Epithelial cell of prostate (primary cell): ENCODE data around the gene CADM1.
A peak's percentile ranks its signal among the peaks of the same experiment; 100 is the strongest.

Source experiments
- DNase-seq: peaks from one replicate; pipeline ENCODE4 v3.0.0-alpha.2; 2011; ENCODE audit warnings: low read depth, low spot score
- H3K27ac ChIP-seq: fragments of 450-650 bp; 2 replicates; pipeline ENCODE4 v1.5.1; 2017; ENCODE audit warnings: mild to moderate bottlenecking

Gene CADM1

DNA sequence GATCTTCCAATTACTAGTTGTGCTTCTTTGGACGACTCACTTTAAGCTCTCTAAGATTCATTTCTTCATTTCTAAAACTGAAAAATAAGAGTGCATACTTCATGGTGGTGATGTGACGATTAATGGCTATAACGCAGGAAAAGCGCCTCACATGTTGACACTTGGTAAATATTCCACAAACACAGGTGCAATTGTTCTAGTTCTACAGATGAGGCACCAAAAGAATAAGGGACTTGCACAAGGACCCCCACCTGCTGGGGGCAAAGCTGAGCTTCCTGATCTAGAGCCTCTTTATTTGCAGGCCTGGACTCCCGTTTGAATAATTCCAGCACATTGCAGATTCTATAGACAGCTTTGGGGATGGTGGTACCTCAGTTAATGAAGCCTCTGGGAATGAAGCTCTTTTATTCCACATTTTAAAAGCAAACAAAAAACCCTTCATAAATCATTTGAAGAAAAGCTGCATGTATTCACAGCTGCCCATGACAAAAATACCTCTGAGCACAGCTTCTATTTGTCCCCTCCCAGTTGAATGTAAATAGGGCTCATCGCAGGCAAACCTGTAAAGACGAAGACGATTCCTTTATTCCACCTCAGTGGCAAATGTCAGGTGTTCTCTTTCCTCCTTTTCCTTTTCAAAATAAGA is 14.9 kb upstream of the CADM1 start:
- H3K27ac ChIP-seq, result no peak overlapping the region
- no peak for DNase-seq

DNA sequence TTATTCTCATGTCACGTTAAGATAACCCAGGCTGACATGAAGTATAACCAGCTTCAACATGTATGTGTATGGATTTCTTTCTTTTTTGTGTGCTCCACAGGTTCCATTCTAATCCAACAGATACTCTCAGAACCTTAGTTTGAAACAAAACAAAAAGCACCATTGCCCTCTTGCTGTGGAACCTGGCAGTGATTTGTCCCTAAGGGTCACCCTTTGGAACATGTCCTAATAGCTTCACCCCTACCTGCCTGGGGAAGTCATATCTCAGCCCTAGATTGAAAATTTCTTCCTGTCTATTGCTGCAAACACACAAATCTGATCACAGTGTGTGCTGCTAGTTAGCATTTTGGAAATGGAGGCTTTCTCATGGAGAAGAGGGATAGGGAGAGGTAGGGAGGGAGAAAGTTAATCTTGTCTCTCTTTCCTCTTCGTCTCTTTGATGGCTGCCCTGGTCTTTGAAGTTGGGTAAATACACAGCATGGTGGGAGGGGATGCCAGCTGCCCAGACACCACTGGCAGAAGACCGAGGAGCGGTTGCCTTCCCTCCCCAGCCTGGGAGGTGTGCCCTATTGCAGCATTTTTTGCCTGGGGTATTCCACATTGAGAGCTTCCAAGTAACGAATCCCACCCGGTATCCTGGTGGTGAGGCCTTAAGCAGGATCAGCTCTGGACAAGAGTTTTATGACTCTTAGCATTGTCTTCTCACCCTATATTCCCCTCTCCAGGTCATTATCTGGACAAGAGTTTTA is 11.6 kb upstream of the CADM1 start:
- no peak overlapping the region for H3K27ac ChIP-seq
- DNase-seq, result no peak

DNA sequence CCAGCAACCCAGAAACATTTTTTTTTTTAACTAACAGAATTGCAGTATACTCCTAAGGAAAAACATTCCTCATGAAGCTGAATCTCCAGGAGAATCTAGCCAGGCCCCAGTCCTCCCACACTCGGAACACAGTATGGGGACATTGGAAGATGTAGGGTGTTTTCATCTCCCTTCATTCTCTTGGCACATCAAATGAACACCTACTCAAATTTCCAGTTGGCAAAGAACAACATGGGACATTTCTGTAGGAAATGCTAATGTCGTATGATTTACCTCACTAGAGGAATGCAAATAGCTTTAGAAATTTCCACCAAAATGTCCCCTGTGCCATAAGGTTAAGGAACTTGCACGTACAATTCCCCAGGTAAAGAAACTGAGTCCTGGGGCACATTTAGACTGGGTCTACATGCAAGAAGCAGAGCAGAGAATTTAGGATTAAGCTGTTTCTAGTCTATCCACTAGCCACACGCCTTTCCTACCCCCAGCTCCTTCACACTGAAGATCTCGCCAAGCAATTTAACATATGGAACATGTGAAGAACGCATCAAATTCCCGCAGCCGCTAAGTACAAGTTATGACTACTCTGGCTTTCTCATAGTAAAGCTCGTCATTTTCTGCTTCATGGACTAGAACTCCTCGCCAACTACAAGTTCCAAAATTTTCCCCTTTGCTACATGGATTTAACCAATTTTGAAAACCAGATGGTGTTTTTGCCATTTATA is 2.9 kb upstream of the CADM1 start:
- no peak overlapping the region for H3K27ac ChIP-seq
- DNase-seq, result no peak

DNA sequence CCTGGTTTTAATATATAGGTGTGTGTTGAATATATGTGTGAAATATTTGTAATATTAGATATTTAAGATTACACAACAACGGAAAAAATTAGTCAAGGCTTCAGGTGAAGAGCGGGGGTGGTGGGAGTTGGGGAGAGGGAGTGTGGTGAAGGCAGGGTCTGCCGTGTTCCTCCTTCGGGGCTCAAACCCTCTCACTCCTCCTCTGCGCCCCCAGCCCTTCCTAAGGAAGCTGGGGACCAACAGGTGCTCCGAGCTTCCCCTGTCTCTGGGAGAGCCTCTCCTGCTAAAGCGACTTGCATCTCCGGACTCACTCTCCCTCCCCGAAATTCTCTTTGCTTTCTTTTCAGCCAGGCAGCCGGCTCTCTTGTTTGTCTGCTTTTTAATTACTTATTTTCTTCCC is 960 bp upstream of the CADM1 start:
- no peak for DNase-seq
- peak overlapping the region; percentile 55 for H3K27ac ChIP-seq

DNA sequence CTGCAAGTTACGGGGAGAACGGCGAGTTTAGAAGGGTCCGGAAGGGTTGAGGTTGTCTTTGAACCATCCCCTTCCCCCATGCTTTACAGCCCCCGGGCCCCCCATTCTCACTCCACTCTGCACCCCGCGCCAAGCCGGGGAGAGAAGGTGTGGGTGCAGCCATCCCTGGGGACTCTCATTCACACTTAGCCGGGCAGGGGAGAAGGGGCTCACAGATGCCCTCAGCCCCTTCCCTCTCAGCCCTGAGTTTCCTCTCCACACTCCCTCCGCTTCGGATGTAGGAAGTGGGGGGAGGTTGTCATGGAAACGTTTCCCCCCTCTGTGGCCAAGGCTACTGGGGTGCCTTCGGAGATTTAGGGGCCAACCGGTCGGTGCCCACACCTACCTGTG is 334 bp downstream of the CADM1 start:
- DNase-seq, result no peak
- H3K27ac ChIP-seq, result peak overlapping the region; percentile 55

DNA sequence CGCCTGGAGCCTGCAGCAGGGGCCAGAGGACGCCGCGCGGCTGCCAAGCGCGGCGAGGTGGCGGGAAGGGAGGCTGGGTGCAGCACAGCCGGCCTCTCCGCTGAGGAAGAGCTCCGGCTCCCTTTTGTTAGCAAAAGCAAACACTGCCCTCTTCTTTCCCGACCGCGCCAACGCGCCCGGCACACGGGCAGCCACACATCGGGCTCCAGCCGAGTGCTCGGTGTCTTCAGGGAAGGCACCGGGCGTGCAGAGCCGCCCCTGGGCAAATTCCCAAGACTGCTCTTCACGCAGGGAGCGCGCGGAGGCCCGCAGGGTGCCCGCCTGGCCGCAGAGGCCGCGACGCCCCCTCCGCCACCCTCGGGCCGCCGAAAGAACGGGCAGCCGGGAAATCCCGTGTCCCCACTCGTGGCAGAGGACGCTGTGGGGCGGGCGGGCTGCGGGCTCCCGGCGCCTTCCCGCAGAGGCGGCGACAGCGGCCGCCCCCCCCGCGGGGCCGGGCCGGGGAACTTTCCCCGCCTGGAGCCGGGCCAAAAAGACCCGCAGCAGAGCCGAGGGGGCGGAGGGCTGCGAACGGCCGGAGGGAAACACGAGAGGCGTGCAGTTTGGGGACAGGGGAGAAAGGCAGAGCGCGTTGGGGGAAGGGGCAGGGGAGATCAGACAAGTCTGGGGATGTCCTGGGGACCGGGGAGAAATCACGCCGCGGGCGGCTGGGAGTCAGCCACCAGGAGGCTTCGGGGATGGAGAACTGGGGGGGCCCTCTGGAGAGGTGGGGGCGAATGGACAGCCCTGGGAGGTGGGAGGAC is 931 bp downstream of the CADM1 start:
- DNase-seq, result no peak
- no peak overlapping the region for H3K27ac ChIP-seq

DNA sequence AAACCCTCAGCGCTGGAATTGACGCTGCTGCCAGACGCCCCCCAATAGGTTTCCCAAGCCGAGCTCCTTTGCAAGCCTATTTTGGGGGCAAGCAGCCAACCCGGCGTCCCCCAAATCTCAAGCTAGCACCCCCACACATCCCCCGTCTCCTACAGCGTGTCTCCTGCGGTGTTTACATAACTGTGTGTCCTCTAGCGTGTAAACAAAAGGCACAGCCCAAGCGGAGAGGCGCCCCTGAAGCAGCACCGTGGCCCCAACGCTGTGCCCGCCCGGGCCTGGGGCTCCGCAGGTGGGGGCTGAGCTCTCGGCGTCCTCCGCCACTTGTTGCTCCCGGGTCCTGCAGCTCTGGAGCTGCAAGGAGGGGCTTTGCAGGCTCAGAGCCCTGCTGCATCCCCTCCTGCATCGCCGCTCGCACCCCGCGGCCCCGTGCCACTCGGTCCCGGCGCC is 1.6 kb downstream of the CADM1 start:
- no peak for DNase-seq
- no peak overlapping the region for H3K27ac ChIP-seq

DNA sequence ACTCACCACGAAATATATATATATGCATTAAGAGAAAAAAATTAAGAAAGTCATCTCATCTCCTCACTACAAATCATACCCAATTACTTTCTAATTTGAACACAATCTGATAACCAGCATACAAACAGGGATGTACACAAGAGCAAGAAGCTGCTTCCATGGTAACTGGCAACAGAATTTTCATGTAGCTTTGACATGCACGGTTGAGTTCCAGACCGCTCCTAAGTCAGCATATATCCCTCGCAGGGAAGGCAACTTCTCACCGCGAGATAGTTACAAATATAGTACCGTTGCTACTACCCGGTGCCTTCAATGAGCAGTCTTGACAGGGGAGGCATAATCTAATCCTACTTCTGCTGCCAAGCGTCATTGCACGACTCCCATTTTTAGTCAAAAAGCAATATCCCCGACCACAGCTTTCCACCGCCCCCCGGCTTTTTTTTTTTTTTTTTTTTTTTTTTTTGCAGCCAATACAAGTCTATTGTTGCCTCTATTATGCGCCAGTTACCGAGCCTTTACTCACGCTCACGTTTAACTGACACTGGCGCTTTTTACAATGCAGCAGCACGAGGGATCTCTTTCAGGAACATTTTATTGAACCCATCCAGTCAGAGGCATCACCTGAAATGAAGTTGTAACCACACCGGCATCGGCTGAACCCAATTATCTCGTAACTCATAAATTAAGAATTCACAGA is 2.2 kb downstream of the CADM1 start:
- no peak for DNase-seq

DNA sequence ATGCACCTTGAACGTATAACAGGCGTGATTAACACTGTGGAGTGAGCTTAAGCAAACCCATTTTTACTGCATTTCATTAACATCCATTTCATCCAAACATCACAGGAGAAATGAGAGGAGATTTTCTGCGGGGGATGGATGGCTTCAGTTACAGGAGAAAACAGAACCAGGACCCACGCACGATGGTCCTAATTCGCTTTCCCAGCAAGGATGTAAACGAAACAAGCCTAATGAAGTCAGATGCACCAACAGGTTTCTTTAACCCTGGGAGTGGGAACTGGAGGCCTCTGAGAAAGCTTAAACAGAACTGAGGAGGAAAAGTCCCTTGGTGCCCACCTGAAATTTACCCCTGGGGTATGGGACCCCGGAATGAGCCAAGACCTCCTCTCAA is 2.7 kb downstream of the CADM1 start:
- DNase-seq, result no peak
- no peak overlapping the region for H3K27ac ChIP-seq

More for the DNA sequence above, 2.2 kb downstream of the CADM1 start:
- no peak overlapping the region for H3K27ac ChIP-seq

DNA sequence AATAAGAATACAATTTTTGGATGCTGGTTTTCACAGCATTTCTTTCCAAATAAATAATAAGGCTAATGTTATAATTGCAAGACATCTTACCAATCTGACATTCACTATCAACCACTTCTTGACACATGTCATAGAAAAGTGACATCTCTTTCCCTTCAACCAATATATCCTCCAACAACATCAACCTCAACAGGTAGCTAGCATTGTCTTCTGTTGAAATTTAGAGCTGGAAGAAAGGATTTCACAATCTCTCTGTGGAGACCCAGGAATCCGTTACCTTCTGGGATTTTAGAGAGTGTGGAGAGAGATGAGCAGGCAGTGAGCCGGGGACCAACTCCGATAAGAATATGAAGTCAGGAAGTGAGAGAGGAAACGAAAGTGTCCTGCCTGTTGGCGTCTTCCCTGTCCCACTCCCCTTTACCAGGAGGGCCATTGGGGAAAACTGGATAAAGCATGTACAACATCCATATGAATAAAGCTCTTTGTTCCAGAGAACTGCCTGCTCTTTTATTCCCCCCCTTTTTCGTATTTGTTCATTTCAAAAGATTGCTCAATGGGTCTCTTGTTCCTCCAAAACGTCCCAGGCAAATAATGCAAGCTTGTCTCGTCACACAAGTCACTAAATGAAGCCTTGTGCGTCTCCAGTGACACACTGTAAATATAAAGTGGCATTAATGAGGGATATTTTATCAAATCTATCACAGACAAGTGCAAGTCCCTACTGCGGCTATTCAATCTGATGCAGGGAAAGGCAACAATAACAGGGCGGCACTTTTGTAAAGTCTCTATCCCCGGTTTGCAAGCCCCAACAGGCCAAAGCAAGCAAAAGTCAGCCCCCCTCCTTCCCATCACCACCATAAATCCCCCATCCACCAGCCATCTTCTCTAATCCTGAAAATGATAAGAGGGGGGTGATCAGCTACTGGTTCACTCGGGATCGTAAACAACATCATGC is 3.4 kb downstream of the CADM1 start:
- DNase-seq, result no peak
- H3K27ac ChIP-seq, result no peak overlapping the region

DNA sequence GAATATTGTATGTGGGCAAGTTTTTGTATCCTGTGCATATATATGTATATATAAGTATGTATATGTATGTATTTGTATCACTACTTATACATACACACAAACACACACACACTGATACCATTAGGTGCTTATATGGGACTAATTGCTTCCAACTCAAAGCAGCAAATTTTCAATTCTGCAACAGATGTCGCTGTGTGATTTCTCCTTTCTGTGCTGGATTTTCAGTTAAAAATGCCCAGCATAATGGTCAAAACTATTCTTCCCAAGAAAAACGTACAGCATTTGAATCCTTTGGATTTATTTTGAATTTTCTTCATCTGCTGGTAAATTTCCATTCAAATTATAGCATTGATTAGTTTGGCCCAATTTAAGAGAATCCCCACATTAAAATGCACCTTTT is 4.3 kb downstream of the CADM1 start:
- no peak overlapping the region for H3K27ac ChIP-seq
- DNase-seq, result no peak

DNA sequence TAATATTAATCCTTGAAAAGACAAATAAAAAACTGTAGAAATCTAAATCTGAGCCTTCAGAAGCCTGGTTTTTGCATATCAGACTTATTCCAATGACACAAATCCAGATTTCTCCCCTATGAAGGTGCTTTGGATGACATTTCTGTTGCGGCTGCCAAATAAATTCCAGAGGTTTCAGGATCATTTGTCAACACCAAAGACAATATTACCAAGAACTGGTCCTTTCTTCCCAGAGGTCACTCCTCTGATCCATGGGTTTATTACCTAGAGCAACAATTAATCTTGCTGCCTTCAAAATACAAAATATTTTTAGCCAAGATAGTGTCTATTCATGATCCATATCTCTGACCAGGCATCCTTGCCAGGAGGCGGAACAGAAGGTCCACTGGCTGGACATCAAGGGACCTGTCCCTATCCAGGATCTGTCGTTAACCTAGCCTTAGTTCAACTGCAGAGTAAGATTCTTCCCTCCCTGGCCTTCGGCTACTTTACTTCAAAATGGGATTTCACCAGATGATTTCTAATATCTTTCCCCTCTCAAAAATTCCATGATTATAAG is 4.9 kb downstream of the CADM1 start:
- no peak overlapping the region for H3K27ac ChIP-seq
- DNase-seq, result no peak

DNA sequence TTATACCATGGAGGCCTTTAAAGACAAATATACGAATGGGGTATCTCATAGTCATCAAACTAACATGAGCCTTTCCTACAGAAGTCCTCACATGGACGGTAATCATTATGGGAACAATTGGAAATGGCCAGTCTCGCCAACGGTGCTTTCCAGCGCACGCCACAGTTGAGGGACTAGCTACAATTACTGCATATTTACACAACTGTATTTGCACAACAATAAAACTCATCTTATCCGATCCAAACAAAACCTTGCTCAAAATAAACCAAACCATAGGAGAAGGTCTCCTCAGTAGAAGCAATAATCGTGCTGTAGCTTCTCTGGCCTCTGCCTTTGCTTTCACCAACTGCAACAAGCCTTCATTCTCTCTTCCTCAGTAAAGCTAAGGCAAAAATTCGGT is 5.9 kb downstream of the CADM1 start:
- no peak for DNase-seq
- no peak overlapping the region for H3K27ac ChIP-seq

DNA sequence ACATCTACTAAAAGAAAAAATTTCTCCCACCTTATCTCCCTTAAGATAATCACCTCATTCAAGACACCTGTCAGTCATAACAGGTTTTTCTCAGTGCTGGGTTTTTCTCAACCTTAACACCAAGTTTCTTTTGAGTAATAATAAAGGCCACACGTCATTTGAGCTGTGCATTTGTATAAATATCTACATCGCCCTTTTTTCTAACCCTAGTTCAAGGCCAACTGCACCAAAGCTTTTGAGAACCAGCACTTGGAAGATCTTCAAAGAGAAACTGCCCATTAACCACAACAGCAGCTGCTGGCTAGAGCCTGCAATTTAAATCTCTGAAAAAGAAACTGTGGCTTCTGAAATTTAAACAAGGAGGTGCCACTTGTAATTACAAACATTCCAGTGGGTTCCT is 6.9 kb downstream of the CADM1 start:
- DNase-seq, result no peak
- no peak overlapping the region for H3K27ac ChIP-seq

DNA sequence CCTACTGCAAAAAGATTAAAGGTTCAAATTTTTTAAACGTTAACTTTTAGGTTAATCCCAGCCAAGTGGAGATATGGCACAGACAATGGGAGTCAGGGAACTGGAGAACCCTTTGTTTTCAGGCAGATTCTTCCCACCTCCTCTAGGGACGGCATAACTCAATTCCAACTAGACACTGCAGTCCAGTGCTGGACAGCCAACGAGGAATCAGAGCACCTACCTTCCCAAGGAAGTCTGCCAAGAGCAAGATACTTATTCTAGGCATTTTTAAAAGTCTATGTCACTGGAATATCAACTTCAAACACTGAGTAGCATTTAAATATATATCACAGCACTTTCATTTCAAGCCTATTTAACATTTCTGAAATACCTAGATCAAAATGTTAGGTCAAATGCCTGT is 7.3 kb downstream of the CADM1 start:
- DNase-seq, result no peak
- H3K27ac ChIP-seq, result no peak overlapping the region

DNA sequence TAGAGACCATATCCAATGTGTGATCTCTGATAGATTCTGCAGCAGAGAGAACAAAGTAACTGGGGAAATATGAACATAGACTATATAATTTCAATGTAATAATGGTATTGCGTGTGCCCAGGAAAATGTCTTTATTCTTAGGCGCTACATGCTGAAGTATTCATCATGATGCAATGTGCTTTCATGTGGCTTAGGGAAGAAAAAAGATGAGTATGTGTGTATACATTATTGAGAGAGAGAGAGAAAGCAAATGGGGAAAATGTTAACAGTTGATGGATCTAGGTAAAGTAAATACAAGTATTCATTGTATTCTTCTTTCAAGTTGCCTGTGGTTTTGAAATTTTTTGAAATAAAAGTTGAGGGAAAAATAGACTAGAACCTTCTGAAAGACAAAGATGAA is 10.3 kb downstream of the CADM1 start:
- H3K27ac ChIP-seq, result no peak overlapping the region
- DNase-seq, result no peak

DNA sequence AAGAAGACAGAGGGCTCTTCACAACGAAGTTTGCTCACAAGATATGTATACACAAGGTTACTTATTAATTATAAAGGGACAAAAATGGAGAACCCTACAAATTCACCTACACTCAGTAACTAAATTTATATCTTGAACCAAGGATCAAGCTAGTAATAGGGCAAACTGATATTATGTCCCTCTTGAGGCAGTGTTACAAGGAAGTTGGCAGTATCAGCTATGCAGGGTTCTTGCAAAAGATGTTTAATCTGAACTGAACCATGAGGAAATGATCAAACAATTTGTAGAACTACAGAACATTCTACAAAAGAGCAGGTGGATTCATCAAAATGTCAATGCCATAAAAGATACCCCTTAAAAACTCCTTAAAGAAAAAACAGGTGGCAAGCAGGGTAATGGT is 10.7 kb downstream of the CADM1 start:
- no peak overlapping the region for H3K27ac ChIP-seq
- DNase-seq, result no peak

DNA sequence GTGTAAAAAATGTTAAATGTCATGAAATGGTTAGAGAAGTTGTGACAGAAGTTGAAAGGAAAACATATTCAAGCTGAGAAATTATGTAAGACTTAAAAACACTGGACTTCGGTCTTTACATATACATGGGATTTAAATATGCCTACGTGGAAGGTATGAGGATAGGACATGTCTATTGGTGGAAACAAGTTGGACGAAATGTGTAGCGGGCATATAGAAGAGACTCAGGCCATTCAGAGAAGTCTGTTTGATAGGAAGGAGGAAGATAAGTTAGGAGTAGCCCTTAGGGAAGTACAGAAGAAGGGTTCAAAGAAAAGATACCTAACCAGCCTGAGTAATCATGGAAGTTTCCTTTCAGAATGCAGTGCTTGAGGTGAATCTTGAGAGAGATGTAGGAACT is 14.7 kb downstream of the CADM1 start:
- no peak overlapping the region for H3K27ac ChIP-seq
- DNase-seq, result no peak

DNA sequence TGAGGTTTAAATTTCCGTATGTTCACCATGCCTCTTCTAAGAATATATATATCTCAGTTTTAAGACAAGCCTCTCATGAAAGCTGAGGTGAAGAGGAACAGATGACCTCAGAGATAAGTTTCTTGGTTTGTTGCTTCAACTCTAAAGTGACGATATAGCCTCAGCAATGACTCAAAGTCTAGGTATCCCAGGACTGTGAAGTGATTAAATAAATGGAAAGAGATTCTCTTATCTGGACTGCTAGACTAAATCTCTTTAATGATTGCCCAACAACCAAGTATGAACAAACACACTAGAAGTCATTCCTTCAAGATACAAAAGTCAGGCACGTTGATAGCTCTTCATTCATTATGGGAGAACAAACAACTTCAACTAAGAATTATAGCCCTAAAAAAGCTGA is 15.3 kb downstream of the CADM1 start:
- DNase-seq, result peak; percentile 27
- H3K27ac ChIP-seq, result no peak overlapping the region
